Measurements from ENCODE around the gene TXNDC15.

DNA sequence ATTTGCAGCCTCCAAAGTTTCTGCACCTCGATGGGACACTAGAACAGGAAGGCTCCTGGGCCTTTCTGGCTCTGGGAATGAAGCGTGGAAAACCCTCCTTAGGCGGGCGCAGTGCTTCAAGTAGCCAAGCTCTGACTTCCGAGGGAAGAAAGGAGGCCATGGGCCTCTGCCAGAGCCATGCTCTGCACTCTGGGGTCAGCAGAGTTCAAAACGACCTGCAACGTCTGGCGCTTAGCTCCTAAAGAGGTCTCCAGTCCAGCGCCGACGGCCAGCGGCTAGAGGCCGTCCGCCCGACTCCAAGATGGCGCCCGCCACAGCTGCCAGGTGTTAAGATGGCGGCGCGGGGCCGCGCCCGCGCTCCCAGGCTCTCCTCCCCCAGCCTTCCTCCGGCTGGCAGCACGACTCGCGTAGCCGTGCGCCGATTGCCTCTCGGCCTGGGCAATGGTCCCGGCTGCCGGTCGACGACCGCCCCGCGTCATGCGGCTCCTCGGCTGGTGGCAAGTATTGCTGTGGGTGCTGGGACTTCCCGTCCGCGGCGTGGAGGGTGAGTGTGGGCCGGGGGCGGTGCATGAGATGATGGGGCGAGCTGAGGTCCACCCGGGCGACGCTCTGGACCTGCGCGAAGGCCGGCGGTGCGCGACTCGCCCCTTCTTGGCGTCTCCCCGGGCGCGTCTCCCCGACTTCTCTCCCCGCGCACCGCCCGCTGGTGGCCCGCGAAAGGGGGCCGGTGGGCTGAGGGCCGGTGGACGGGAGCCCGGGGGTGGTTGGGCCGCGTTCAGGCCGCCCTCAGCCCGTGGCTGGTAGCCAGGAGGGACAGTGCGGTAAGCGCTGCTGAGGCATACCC, at the start of gene TXNDC15:
- TF ChIP-seq CTCF (conservative IDR thresholded peaks at IDR 0.05), result no peak
- no peak for TF ChIP-seq EZH2 (IDR thresholded peaks at IDR 0.05; ENCODE audit: low read depth)

Measured in PC-9 (cell line).